Liver (tissue), 2 donors: ENCODE data around the gene DACH1.

Experiments
- ATF3 ChIP-seq: IDR thresholded peaks from 2 replicates; pipeline ENCODE4 v1.6.1; 2016; ENCODE audit warnings: antibody characterized with exemption
- GABPA ChIP-seq, 2 donors: IDR thresholded peaks in 1 of 2; conservative IDR thresholded peaks in 1 of 2; 2 replicates each; pipeline ENCODE4 v1.6.1; 2016; ENCODE audit warnings: antibody characterized with exemption in 2 of 2, mild to moderate bottlenecking in 1 of 2, moderate library complexity in 1 of 2
- MAX ChIP-seq: IDR thresholded peaks from 2 replicates; pipeline ENCODE4 v1.6.1; 2016; ENCODE audit warnings: antibody characterized with exemption
- donor health status: healthy.

DNA sequence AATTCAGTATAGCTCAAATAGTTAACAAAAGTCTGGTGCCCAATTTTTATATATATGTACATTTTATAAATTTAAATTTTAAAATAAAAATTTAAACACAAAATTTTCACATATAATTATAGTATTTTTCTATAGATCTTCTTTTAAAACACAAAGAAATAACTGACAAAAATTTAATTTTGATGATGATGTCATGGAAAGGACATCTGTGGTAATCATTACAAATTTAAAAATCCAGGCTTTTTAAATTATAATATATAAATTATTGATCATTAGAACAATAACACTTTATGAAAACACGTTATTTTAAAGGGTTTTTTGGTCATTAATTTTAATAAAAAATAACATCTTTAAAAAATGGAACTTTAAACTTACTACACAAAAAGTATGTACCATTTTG lies 381.1 kb downstream of the DACH1 start:
- TF ChIP-seq MAX (no peak), ATF3 (no peak), GABPA (IDR thresholded peaks at IDR 0.05 in 1 of 2, conservative IDR thresholded peaks at IDR 0.05 in 1 of 2) (no peak)
